ENCODE data around the gene VPS45.
"Not testable (repeated sequence)": the region's sequence is repeated elsewhere in the genome, so short reads cannot be mapped to it uniquely, and the experiment has no call there.

The VPS45 gene

DNA sequence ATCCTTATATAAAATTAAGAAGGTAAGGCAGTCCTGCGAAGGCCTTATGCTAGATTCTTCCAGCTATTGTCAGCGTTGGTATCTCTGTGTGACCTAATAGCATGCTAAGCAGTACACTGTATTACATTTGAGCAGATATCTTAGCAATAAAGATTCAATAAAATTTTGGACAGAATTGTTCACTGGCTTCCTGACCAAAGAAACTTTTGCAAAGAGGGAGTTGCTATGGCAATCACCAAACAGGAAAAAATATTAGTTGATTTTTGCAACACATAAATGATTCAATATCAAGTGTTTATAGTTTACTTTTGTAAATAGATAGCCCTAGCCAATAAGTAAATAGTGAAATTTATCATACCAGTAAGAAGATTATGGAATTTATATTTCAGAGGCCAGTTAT is 51.1 kb downstream of the VPS45 start:
- DNase-seq (ENCODE audit: low read depth), result no peak
- H3K4me3 ChIP-seq (ENCODE audit: low read length), result no peak overlapping the region
- TF ChIP-seq, protein P1, sequence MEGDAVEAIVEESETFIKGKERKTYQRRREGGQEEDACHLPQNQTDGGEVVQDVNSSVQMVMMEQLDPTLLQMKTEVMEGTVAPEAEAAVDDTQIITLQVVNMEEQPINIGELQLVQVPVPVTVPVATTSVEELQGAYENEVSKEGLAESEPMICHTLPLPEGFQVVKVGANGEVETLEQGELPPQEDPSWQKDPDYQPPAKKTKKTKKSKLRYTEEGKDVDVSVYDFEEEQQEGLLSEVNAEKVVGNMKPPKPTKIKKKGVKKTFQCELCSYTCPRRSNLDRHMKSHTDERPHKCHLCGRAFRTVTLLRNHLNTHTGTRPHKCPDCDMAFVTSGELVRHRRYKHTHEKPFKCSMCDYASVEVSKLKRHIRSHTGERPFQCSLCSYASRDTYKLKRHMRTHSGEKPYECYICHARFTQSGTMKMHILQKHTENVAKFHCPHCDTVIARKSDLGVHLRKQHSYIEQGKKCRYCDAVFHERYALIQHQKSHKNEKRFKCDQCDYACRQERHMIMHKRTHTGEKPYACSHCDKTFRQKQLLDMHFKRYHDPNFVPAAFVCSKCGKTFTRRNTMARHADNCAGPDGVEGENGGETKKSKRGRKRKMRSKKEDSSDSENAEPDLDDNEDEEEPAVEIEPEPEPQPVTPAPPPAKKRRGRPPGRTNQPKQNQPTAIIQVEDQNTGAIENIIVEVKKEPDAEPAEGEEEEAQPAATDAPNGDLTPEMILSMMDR (IDR thresholded peaks at IDR 0.05; ENCODE audit: insufficient read depth, low read depth, low read length, missing control alignments), result no peak

DNA sequence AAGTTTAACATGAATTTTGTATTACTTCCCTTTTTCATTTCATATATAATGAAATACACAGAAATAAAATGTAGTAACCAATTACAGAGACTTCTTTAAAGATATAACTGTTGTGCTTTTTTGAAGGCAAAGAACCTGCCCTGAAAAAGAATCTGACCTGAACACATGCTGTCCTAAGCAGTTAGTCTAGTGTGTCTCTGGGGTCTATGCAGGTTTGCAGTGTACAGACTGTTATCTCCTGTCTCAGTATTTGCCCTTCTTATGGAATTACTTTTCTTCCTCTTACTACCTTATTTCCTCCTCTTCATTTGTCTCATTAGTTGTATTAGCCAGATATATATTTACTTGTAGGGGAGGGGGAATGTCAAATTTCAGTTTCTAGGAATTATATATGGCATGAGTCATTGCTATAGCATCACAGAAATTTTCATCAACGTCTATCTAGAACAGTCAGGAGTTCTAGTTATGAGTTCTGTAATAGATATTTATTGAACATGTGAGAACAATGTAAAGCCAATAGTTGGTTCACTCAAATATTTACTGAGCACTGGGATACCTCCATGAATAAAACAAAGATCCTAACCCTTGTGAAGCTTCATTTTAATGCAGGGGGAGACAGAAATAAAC is 53.8 kb downstream of the VPS45 start:
- no peak overlapping the region for H3K4me3 ChIP-seq (ENCODE audit: low read length)
- peak; percentile 3 for DNase-seq (ENCODE audit: low read depth)
- TF ChIP-seq, protein P1 (IDR thresholded peaks at IDR 0.05; ENCODE audit: insufficient read depth, low read depth, low read length, missing control alignments), result no peak

DNA sequence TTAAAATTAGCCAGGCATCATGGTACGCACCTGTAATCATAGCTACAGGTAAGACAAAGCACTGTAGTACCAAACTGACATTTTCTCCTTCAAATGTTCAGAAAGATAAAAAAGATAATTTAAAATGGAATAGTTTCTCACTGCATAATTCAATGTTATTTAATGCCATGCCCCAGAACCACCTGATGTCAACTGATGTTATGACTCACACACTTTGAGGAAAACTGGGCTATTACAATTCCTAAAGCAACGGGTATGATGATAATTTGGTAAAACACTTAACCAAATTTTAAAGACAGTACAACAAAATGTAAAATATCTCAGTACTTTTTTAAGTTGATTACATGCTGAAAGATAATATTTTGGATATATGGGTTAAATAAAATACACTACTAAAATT is 59.2 kb downstream of the VPS45 start:
- TF ChIP-seq, protein P1 (IDR thresholded peaks at IDR 0.05; ENCODE audit: insufficient read depth, low read depth, low read length, missing control alignments), result no peak
- no peak overlapping the region for H3K4me3 ChIP-seq (ENCODE audit: low read length)
- no peak for DNase-seq (ENCODE audit: low read depth)

- TF ChIP-seq, protein P1 (IDR thresholded peaks at IDR 0.05; ENCODE audit: insufficient read depth, low read depth, low read length, missing control alignments), result no peak
- H3K4me3 ChIP-seq (ENCODE audit: low read length), result no peak overlapping the region
- DNase-seq (ENCODE audit: low read depth), result no peak
Measured at GRCh38 chr1:150127464-150127863, 59.9 kb downstream of the VPS45 start.

GRCh38 chr1:150127868-150128267 is 60.3 kb downstream of the VPS45 start:
- DNase-seq (ENCODE audit: low read depth), result peak; percentile 30
- TF ChIP-seq, protein P1 (IDR thresholded peaks at IDR 0.05; ENCODE audit: insufficient read depth, low read depth, low read length, missing control alignments), result no peak

DNA sequence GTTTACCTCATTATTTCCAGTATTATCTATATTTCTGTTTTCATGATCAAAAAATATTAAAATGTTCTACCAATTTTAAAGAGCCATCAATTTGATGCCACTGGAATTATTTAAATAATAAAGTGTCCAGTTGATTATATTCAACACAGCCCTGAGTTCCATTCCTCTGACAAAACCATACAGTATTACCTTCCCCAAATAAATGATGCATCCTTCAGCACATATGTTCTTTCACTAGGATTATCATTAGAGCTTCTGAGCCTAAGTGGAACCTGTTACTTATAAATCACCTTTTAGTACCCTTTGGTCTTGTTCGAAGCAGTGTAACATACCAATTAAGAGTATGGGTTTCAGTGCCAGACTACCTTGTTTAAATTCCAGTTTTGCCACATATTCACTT is 64.8 kb downstream of the VPS45 start:
- no peak overlapping the region for H3K4me3 ChIP-seq (ENCODE audit: low read length)
- DNase-seq (ENCODE audit: low read depth), result no peak
- TF ChIP-seq, protein P1 (IDR thresholded peaks at IDR 0.05; ENCODE audit: insufficient read depth, low read depth, low read length, missing control alignments), result no peak

More at GRCh38 chr1:150127868-150128267, 60.3 kb downstream of the VPS45 start:
- H3K4me3 ChIP-seq (ENCODE audit: low read length), result no peak overlapping the region

GRCh38 chr1:150134537-150134936 is 67.0 kb downstream of the VPS45 start:
- no peak for DNase-seq (ENCODE audit: low read depth)
- TF ChIP-seq, protein P1 (IDR thresholded peaks at IDR 0.05; ENCODE audit: insufficient read depth, low read depth, low read length, missing control alignments), result no peak
- no peak overlapping the region for H3K4me3 ChIP-seq (ENCODE audit: low read length)

GRCh38 chr1:150135400-150135799 is 67.8 kb downstream of the VPS45 start:
- H3K4me3 ChIP-seq (ENCODE audit: low read length); DNase-seq (ENCODE audit: low read depth): not testable (repeated sequence)
